Skin of body (tissue), 2 donors: Measurements from ENCODE around the gene MON1A. TPM values are rescaled to one million over a fixed set of nuclear protein-coding genes. Genes with fewer than 3 reads are reported as not detected.

Experiments
- DNase-seq: peaks from one replicate; lab custom pipeline; 2025; lab: John Stamatoyannopoulos, UW
- total RNA-seq: library from RNA; depleted of rRNA; stranded (reverse); fragments of >200 nt; gene quantifications from one replicate; pipeline ENCODE4 v1.2.3, GENCODE V29; 2014

Gene MON1A
- total RNA-seq, 1 donor from 2014 or later: 3.1 TPM

GRCh38 chr3:49895791-49896190 is 33.8 kb downstream of the MON1A start:
- DNase-seq: no peak

GRCh38 chr3:49889296-49889695 is 40.3 kb downstream of the MON1A start:
- no peak for DNase-seq

- DNase-seq: no peak
Observed at GRCh38 chr3:49886922-49887265, 42.7 kb downstream of the MON1A start.

DNA sequence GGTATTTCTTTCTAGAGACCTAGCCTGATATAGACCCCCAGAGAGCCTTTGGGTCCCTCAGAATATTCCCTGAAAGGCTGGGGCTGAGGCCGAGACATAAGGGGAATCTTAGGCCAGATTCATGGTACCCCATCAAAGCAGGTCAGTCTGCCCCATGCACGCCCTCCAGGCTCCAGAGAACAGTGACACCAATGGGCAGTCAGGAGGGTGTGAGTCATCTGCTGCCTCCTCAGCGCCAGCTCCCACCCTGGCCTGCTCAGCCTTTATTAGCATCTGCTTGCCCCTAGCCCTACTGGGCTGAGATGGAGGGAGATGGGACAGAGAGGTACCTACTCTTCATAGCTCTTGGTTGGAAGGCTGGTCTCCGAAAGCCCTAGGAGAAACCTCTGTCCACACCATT is 45.6 kb downstream of the MON1A start:
- DNase-seq: no peak

- DNase-seq: peak; percentile 2
Observed at GRCh38 chr3:49882166-49882565, 47.4 kb downstream of the MON1A start.

DNA sequence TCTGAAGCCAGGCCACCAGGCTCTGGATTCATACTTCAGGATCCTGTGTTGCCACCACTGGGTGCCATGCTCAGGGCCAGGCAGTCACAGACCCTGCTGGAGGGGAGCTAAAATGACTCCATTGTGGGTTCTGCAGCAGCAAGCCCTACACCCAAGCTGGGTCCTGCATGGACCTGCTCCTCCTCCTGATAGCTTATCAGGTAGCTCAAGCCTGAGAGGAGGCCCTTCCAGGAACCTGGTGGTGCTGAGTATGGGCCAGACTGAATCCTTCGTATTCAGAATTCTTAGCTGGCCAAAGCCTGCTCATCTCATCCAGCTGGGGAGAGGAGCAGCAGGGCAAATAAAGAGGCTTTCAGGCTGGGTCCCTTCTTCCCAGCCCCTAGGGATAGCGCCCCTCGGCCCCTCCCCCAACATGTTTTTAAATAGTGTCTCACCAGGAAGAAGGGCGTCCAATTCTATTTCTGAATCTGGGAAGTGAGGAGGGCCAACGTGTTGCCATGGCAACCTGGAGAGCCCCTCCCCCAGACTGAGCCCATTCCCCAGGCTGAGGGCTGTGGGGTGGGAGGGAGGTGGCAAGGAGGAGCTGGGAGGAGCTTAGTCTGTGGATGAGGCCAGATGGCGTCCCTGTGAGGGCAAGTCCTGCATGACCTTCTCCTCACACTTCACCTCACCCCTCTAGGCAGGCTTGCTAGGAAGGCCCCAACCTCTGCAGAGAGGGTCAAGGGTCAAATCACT is 48.9 kb downstream of the MON1A start:
- no peak for DNase-seq

GRCh38 chr3:49879721-49880120 is 49.9 kb downstream of the MON1A start:
- no peak for DNase-seq

GRCh38 chr3:49878686-49879085 is 50.9 kb downstream of the MON1A start:
- no peak for DNase-seq

GRCh38 chr3:49877716-49878115 is 51.9 kb downstream of the MON1A start:
- no peak for DNase-seq

DNA sequence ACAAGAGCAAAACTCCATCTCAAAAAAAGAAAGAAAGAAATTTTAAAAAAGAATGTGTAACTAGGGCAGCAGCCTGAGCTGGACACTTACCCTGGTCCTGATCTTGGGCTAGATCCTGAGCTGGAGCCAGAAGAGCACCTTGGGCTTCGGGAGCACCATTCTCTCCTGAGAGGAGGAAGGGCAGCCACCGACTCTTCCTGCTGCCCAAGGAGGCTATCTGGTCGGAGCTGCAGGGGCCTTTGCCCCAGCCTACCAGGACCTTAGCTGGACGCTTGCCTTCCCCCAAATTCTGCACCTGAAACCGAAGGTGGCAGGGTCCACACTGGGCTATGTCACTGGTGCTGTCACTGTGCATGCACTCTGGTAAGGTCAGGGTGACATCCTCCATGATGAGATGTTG is 53.0 kb downstream of the MON1A start:
- DNase-seq: no peak

GRCh38 chr3:49873623-49874022 is 56.0 kb downstream of the MON1A start:
- no peak for DNase-seq

GRCh38 chr3:49872801-49873281 is 56.8 kb downstream of the MON1A start:
- no peak for DNase-seq

DNA sequence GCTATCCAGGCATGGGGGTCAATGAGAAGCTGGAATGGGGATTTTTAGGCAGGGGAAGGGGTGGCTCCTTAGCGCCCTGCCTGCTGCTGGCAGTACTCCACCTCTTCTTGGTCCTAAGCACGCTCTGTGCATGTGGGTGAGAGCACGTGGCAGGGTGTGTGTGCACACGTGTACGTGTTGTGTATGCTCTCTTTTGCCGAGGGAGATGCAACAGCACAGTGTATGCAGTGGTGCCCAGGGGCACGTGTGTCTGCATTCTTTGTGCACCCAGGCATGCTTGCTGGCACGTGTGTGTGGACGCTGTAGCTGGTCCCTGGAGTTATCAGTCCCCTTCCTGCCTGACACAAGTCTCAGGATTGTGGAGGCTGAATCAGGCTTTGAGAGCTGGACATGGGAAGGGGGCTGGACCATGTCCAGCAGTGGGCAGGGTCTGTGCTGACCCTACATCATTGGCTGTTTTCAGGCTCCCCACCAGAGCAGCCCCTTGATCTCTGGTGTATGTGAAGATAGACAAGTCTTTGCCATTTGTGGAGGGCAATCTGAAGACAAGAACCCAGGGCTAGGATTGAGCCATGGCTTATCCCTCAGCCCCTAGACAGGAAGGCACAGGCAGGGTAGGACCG is 58.0 kb downstream of the MON1A start:
- no peak for DNase-seq

- no peak for DNase-seq
Observed at GRCh38 chr3:49869525-49870126, 60.0 kb downstream of the MON1A start, which contains the start of gene CAMKV. TSS of gene CAMKV (minus strand) at chr3:49869906. CDS start at chr3:49862388, 7,518 bp downstream.

GRCh38 chr3:49868862-49869466 is 60.6 kb downstream of the MON1A start:
- DNase-seq: no peak

DNA sequence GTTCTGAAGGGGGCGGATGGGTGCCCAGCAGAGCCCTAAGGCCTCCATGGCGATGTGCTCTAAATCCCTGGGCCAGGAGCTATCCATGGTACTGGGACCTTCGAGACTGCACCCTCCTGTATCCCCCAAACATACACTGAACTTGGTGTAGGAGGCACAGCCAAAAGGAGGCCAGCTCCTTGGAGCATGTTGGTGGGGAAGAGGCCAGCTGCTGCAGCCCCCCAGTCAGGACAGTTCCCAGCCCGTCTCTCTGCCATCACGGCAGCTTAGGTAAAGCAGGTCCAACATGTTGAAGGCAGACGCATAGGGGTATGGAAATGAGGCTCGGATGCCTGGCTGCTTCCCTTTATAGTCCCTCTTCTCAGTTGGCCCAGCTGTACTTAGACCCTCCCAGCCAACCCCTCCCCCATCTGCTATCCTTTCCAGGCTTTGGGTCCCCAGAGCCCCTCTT is 61.7 kb downstream of the MON1A start:
- DNase-seq: no peak

- DNase-seq: no peak
Observed at GRCh38 chr3:49867400-49867799, 62.2 kb downstream of the MON1A start.

GRCh38 chr3:49865198-49865784 is 64.3 kb downstream of the MON1A start:
- DNase-seq: no peak

GRCh38 chr3:49864505-49864904 is 65.1 kb downstream of the MON1A start:
- no peak for DNase-seq

DNA sequence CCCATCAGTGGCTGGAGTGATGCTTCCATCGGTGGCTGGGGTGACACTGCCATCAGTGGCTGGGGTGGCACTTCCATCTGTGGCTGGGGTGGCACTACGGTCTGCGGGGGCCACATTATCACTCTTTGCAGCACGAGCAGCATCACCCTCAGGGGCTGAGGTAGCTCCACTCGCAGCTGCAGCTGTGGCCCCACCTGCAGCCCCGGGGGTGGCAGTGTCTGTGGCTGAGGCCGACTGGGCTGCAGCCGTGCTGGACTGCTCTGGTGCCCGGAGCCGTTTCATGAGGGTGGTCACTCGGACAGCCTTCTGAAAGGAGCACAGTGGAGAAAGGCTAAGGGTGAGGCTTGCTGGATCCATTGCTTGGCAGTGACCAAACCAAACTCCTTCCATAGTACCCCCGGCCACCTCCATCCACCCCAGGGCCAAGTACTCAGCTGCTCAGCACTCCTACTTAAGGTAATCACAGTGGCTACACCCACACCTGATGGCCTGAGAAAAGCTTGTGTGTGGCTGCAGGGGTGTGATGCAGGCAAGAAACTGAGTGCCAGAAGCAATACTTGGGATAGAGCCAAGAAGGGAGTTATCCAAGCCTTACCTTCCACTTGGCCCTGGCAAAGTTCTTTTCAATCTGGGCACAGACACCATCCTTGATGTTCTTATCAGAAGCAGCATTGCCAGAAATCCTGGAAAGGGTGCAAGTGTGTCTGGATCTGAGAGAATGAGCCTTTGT is 69.9 kb downstream of the MON1A start:
- DNase-seq: no peak
